HG03575 (cell line): Measurements from ENCODE around the gene PTPN12.

Experiments
- ATAC-seq: cut with Tn5 transposase; IDR thresholded peaks from one replicate; pipeline ENCODE4 v1.9.1; 2021; ENCODE audit not compliant: unreplicated experiment, insufficient number of reproducible peaks, low FRiP score; ENCODE audit errors: extremely low read depth

PTPN12 gene

GRCh38 chr7:77569514-77570232 lies 32.6 kb downstream of the PTPN12 start:
- no peak for ATAC-seq

GRCh38 chr7:77570330-77571011 lies 33.4 kb downstream of the PTPN12 start:
- ATAC-seq, result no peak

- ATAC-seq, result no peak
Observed at GRCh38 chr7:77571801-77572200, 34.7 kb downstream of the PTPN12 start.

DNA sequence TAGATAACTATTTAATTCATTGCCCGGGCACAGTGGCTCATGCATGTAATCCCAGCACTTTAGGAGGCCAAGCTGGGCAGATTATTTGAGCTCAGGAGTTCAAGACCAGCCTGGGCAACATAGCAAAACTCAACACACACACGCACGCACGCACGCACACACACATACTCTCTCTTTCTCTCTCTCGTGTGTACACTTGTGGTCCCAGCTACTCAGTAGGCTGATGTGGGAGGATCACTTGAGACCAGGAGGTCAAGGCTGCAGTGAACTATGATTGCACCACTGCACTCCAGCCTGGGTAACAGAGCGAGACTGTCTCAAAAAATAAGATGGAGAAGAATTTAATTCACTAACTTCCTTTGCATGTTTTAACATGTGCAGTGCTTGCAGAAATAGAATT lies 38.1 kb downstream of the PTPN12 start:
- no peak for ATAC-seq

- ATAC-seq, result no peak
Observed at GRCh38 chr7:77576856-77577255, 39.8 kb downstream of the PTPN12 start.

DNA sequence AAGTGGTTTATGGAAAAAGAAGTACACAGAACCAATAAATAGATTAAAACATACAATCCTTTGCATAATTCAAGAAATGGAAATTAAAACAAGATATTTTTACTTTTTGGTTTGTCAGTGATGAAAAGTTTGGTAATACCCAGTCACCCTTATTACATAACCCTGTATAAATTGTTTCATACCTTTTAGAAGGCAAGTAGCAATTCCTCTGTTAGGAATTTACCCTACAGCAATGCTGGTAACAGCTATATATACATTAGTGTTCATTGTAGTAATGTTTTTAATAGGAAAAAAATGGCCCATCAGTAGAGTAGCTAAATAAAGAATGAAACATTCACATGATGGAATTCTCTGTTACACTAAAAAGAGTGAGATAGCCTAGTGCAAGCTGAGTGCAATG lies 42.7 kb downstream of the PTPN12 start:
- ATAC-seq, result no peak

DNA sequence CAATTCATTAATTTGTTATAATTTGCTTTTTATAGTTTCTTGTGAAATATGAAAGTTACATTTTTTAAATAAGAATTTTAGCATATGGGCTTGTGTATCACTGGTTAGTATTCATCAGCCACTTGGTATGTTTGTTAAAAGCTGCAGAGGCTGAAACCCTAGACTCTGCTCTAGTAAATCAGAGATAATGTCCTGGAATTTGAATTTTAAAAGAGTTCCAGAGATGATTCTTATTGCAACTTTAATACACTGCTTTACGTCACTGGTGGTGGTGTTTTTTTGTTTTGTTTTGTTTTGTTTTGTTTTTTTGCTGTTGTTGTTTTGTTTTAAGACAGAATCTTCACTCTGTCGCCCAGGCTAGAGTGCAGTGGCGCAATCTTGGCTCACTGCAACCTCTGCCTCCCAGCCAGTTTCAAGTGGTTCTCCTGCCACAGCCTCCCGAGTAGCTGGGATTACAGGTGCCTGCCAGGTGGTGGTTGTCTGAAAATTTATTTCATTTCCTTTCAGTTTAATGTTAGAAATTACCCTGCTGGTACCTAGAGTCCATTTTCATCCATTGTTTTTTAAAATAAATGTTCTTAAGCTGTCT lies 43.8 kb downstream of the PTPN12 start:
- no peak for ATAC-seq

GRCh38 chr7:77587272-77587671 lies 50.2 kb downstream of the PTPN12 start:
- no peak for ATAC-seq

- ATAC-seq, result no peak
Observed at GRCh38 chr7:77600952-77601351, 63.9 kb downstream of the PTPN12 start.

- ATAC-seq, result no peak
Observed at GRCh38 chr7:77606562-77606961, 69.5 kb downstream of the PTPN12 start.

- ATAC-seq, result no peak
Observed at GRCh38 chr7:77619314-77619713, 82.2 kb downstream of the PTPN12 start.

DNA sequence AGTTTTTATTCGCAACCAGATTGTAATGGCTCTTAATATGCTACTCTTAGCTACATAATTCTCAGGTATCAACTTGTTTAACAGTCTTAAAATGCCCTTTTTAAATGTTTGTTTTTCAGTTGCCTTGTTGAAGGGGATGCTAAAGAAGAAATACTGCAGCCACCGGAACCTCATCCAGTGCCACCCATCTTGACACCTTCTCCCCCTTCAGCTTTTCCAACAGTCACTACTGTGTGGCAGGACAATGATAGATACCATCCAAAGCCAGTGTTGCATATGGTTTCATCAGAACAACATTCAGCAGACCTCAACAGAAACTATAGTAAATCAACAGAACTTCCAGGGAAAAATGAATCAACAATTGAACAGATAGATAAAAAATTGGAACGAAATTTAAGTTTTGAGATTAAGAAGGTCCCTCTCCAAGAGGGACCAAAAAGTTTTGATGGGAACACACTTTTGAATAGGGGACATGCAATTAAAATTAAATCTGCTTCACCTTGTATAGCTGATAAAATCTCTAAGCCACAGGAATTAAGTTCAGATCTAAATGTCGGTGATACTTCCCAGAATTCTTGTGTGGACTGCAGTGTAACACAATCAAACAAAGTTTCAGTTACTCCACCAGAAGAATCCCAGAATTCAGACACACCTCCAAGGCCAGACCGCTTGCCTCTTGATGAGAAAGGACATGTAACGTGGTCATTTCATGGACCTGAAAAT lies 89.7 kb downstream of the PTPN12 start:
- ATAC-seq, result no peak

DNA sequence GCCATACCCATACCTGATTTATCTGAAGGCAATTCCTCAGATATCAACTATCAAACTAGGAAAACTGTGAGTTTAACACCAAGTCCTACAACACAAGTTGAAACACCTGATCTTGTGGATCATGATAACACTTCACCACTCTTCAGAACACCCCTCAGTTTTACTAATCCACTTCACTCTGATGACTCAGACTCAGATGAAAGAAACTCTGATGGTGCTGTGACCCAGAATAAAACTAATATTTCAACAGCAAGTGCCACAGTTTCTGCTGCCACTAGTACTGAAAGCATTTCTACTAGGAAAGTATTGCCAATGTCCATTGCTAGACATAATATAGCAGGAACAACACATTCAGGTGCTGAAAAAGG lies 90.2 kb downstream of the PTPN12 start:
- ATAC-seq, result no peak

DNA sequence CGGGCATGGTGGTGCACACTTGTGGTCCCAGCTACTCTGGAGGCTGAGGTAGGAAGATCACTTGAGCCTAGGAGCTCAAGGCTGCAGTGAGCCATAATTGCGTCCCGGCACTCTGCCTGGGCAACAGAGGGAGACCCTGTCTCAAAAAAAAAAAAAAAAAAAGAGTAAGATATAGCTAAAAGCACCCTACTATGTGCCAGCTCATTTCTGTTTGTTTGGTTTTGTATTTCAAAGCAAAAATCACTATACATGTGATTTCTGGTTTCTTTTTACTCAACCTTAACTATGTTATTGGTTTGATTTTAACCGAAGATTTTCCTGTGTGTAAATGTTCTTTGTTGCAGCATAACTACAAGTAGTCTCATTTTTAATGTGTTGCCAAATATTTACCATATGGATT lies 92.7 kb downstream of the PTPN12 start:
- ATAC-seq, result no peak

DNA sequence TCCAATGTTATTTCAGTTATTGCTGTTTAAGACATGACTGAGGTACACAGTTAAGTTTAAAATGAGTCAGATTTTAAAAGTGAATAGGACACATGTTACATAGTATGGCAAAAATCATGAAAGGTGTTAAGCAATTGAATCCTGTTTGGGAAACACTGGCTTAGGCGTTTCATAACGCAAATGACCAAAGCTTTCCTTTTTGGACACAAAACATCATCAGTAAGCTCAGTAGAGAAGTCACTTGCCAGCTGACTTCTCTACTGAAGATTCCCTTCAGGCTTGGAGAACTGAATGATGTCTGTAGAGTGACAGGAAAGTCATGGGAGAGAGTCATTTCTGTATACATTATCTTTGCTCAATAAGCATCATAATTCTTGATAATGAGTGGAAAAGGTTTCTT lies 94.7 kb downstream of the PTPN12 start:
- no peak for ATAC-seq

DNA sequence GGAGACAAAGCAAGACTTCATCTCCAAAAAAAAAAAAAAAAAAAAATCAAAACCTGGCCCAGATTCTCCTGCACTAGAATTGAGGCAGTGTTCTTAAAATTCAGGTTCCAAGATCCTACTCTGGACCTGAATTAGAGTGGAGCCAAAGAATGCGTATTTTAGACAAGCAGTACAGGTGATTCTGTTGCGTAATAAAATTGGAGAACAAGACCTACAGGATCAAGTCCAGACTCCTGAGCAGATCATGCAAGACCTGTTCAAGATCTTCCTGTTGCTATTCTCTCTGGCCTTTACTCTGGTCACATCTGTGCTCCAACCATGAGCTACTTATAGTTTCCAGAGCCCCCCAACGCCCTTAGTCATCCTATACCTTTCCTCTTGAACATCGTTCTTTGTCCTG lies 107.7 kb downstream of the PTPN12 start:
- no peak for ATAC-seq

GRCh38 chr7:77648742-77649338 lies 111.7 kb downstream of the PTPN12 start:
- ATAC-seq, result no peak

GRCh38 chr7:77649716-77650349 lies 112.7 kb downstream of the PTPN12 start:
- no peak for ATAC-seq

GRCh38 chr7:77651575-77652162 lies 114.6 kb downstream of the PTPN12 start:
- no peak for ATAC-seq
